Measurements from ENCODE around the gene TRAPPC2. TPM values are rescaled to one million over a fixed set of nuclear protein-coding genes. Genes with fewer than 3 reads are reported as not detected.

TRAPPC2 gene
- total RNA-seq, 1 experiment from 2014 or later = 11.9 TPM

- Histone ChIP-seq H3K79me2 (ENCODE audit: insufficient read depth, low read length) (no peaks in the 10 kb centered on the region), H3K27me3 (ENCODE audit: insufficient read depth, low read length) (no peaks in the 10 kb centered on the region), H3K9me2 (ENCODE audit: insufficient read depth) (no peaks in the 10 kb centered on the region), H3K27ac (ENCODE audit: low read depth, low read length) (peak overlapping the region; percentile 48; the same call in 1 of the 2 replicates), H3K4me2 (ENCODE audit: low read length) (peak overlapping the region; percentile 67), H3K9me3 (ENCODE audit: control insufficient read depth in 1 of 2, insufficient read depth in 1 of 2, low read depth in 1 of 2, low read length in 2 of 2) (no peaks in the 10 kb centered on the region), H3K36me3 (ENCODE audit: control insufficient read depth in 1 of 2, insufficient read depth in 2 of 2, low read length in 2 of 2) (no peaks in the 10 kb centered on the region), H3K4me1 (ENCODE audit: control insufficient read depth in 1 of 2, insufficient read depth in 2 of 2, low read length in 2 of 2) (peaks cover 9 to 28% of the 10 kb centered on the region in 2 experiments), H4K20me1 (ENCODE audit: insufficient read depth) (no peaks in the 10 kb centered on the region), H2AFZ (ENCODE audit: low read depth, low read length, poor library complexity, severe bottlenecking) (peak overlapping the region; percentile 71), H3K4me3 (replicated peaks in 1 of 2; ENCODE audit: low read depth in 1 of 2, low read length in 2 of 2) (peak overlapping the region in 1 of 2 experiments; percentile 18; a peak in 1 of 4 replicates), H3K9ac (ENCODE audit: low read length) (peak overlapping the region; percentile 44)
- BruUV-seq (replicated peaks) = no TSS peak
- ChIA-PET POLR2A (no interaction called here), RAD21 (ENCODE audit: low non-redundant PET in 1 of 2, low total read pairs in 2 of 2, uncharacterized antibody in 2 of 2, unreplicated experiment in 2 of 2) (no interaction called here), CTCF (interaction anchor here (1.3 to 1.5 kb wide), 2 partner anchors 10 to 23 kb away, joined by 5 to 6 read pairs; no protein-coding TSS in a partner anchor)
- TF ChIP-seq SIN3A (IDR thresholded peaks at IDR 0.05; ENCODE audit: low read depth) (peak; percentile 79), CEBPB (IDR thresholded peaks at IDR 0.05; ENCODE audit: low read depth) (peak; percentile 76), RAD21 (IDR thresholded peaks at IDR 0.05; ENCODE audit: low read depth) (peak; percentile 16; the same call in 1 of the 2 replicates), ELF1 (IDR thresholded peaks at IDR 0.05; ENCODE audit: borderline replicate concordance, low read depth) (no peak), SP1 (IDR thresholded peaks at IDR 0.05; ENCODE audit: low read depth) (peak; percentile 94), ZNF274 (IDR thresholded peaks at IDR 0.05; ENCODE audit: low read depth, low read length) (no peak), MAX (IDR thresholded peaks at IDR 0.05) (peak; percentile 71), CBX3 (IDR thresholded peaks at IDR 0.05; ENCODE audit: low read depth) (peak; percentile 86), ZBTB33 (IDR thresholded peaks at IDR 0.05; ENCODE audit: extremely low read depth, insufficient replicate concordance, low read length) (no peak), EGR1 (IDR thresholded peaks at IDR 0.05; ENCODE audit: low read depth) (peak; percentile 47; the same call in 1 of the 2 replicates), EZH2phosphoT487 (IDR thresholded peaks at IDR 0.05; ENCODE audit: borderline replicate concordance) (no peak), CTCF (IDR thresholded peaks at IDR 0.05 in 2 of 3, conservative IDR thresholded peaks at IDR 0.05 in 1 of 3; ENCODE audit: borderline replicate concordance in 1 of 3, insufficient read depth in 1 of 3, low read depth in 2 of 3, low read length in 2 of 3) (no peak), EZH2 (IDR thresholded peaks at IDR 0.05) (no peak), JUND (IDR thresholded peaks at IDR 0.05) (peak; percentile 86), REST (IDR thresholded peaks at IDR 0.05; ENCODE audit: low read depth) (no peak), SRF (IDR thresholded peaks at IDR 0.05; ENCODE audit: low read depth) (0 out of 2 replicates have a peak, but pooled peaks have one; percentile 29), FOSL1 (IDR thresholded peaks at IDR 0.05; ENCODE audit: low read depth) (peak; percentile 79), POLR2AphosphoS5 (IDR thresholded peaks at IDR 0.05; ENCODE audit: low read depth, low read length) (peak; percentile 55)
- TF ChIP-seq, protein P1, sequence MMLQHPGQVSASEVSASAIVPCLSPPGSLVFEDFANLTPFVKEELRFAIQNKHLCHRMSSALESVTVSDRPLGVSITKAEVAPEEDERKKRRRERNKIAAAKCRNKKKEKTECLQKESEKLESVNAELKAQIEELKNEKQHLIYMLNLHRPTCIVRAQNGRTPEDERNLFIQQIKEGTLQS (IDR thresholded peaks at IDR 0.05) = peak; percentile 14; the same call in 1 of the 2 replicates
- ATAC-seq (peak; percentile 86), DNase-seq (ENCODE audit: low read depth, low spot score) (peak; percentile 90)
- intact Hi-C loops (cut with micrococcal nuclease) = no loop called here
Observed at GRCh38 chrX:13669246-13669737, 65.1 kb downstream of the TRAPPC2 start.
